H1 (cell line): Measurements from ENCODE around the gene KCTD17. TPM values are rescaled to one million over a fixed set of nuclear protein-coding genes. Genes with fewer than 3 reads are reported as not detected.
A peak's percentile ranks its signal among the peaks of the same experiment; 100 is the strongest.

ENCODE experiments used
- CTCF ChIA-PET: fragments of 300-600 bp; sonication (Branson Sonifier 250); formaldehyde crosslinking; loops from one replicate; lab custom pipeline; 2021; ENCODE audit not compliant: partially characterized antibody; lab: Charles Lee
- POLR2A ChIA-PET: fragments of 300-600 bp; sonication (Branson Sonifier 250); formaldehyde crosslinking; loops from one replicate; lab custom pipeline; 2021; ENCODE audit warnings: inconsistent platforms; ENCODE audit not compliant: partially characterized antibody; lab: Charles Lee
- DNase-seq, 2 experiments: peaks; one replicate each; pipeline versions ENCODE4 v3.0.0 to v3.0.0-alpha.2; 2010 to 2022; ENCODE audit warnings: low spot score in 2 of 2, low read depth in 1 of 2, mixed read lengths in 1 of 2
- FAIRE-seq: peaks from 2 replicates; lab custom pipeline; 2011; peaks lifted over from hg19 to GRCh38; lab: Jason Lieb, UNC
- H2AFZ ChIP-seq: 2 replicates; pipeline ENCODE4 v1.8.1; 2012; ENCODE audit warnings: low read length, inconsistent platforms
- H2AK5ac ChIP-seq: 2 replicates; pipeline ENCODE4 v1.6.1; 2013; ENCODE audit warnings: low read depth, low read length
- H2BK120ac ChIP-seq: replicated peaks from 2 replicates; pipeline ENCODE3; 2013; ENCODE audit warnings: low read depth, low read length, inconsistent platforms
- H2BK12ac ChIP-seq: 2 replicates; pipeline ENCODE4 v1.6.1; 2013; ENCODE audit warnings: low read depth, low read length
- H2BK15ac ChIP-seq: 2 replicates; pipeline ENCODE4 v1.6.1; 2013; ENCODE audit warnings: low read length
- H2BK20ac ChIP-seq: 2 replicates; pipeline ENCODE4 v1.6.1; 2013; ENCODE audit warnings: low read length
- H2BK5ac ChIP-seq: 2 replicates; pipeline ENCODE4 v1.6.1; 2013; ENCODE audit warnings: low read depth, low read length
- H3K14ac ChIP-seq: 2 replicates; pipeline ENCODE4 v1.6.1; 2013; ENCODE audit warnings: inconsistent platforms; ENCODE audit not compliant: insufficient read length
- H3K18ac ChIP-seq: 2 replicates; pipeline ENCODE4 v1.6.1; 2013; ENCODE audit warnings: low read length; ENCODE audit errors: extremely low read depth
- H3K23ac ChIP-seq: 2 replicates; pipeline ENCODE4 v1.6.1; 2013; ENCODE audit warnings: inconsistent platforms; ENCODE audit not compliant: insufficient read length
- H3K23me2 ChIP-seq: 2 replicates; pipeline ENCODE4 v1.6.1; 2013; ENCODE audit warnings: low read depth, low read length
- H3K27ac ChIP-seq: 2 replicates; pipeline ENCODE4 v1.6.1; 2011; ENCODE audit warnings: low read depth, low read length, inconsistent platforms
- H3K27me3 ChIP-seq, 4 experiments: replicated peaks in 1 of 4; 1 replicate in 1 of 4; 2 replicates in 3 of 4; pipeline versions ENCODE4 v1.6.1 to v1.8.1; 2011 to 2013; ENCODE audit warnings: low read length in 3 of 4, mild to moderate bottlenecking in 3 of 4, inconsistent platforms in 2 of 4, mixed read lengths in 2 of 4, moderate library complexity in 1 of 4; ENCODE audit not compliant: control insufficient read depth in 3 of 4, insufficient read depth in 3 of 4; ENCODE audit errors: extremely low read depth in 1 of 4
- H3K36me3 ChIP-seq, 4 experiments: 2 replicates each; pipeline versions ENCODE4 v1.6.1 to v1.8.1; 2011 to 2013; ENCODE audit warnings: mild to moderate bottlenecking in 4 of 4, low read length in 3 of 4, moderate library complexity in 2 of 4, control low read depth in 1 of 4, inconsistent platforms in 1 of 4; ENCODE audit not compliant: insufficient read depth in 4 of 4, control insufficient read depth in 2 of 4
- H3K4ac ChIP-seq: replicated peaks from 2 replicates; pipeline ENCODE3; 2013; ENCODE audit warnings: low read length, low read depth, mixed read lengths, inconsistent platforms; ENCODE audit not compliant: insufficient read length
- H3K4me1 ChIP-seq, 4 experiments: replicated peaks in 1 of 4; 1 replicate in 1 of 4; 2 replicates in 3 of 4; pipeline versions ENCODE4 v1.6.1 to v1.8.1; 2011 to 2013; ENCODE audit warnings: low read length in 3 of 4, inconsistent platforms in 2 of 4, mixed read lengths in 1 of 4; ENCODE audit not compliant: insufficient read depth in 4 of 4, control insufficient read depth in 3 of 4
- H3K4me2 ChIP-seq, 2 experiments: 2 replicates each; pipeline versions ENCODE4 v1.6.1 to v1.8.1; 2011 to 2013; ENCODE audit warnings: low read depth in 2 of 2, low read length in 2 of 2, control low read depth in 1 of 2, inconsistent platforms in 1 of 2, mild to moderate bottlenecking in 1 of 2; ENCODE audit not compliant: insufficient read depth in 1 of 2
- H3K4me3 ChIP-seq, 4 experiments: fragments of 200-600, 300-600 bp in 1 of 4; sonication (generic), shearing (Covaris generic), sonication (Bioruptor Twin) in 1 of 4; 2 replicates each; pipeline versions ENCODE4 v1.5.1 to v1.8.1; 2011 to 2016; ENCODE audit warnings: low read length in 4 of 4, low read depth in 3 of 4, control low read depth in 2 of 4, inconsistent platforms in 2 of 4, mild to moderate bottlenecking in 2 of 4, mixed read lengths in 1 of 4, moderate library complexity in 1 of 4; ENCODE audit not compliant: insufficient read depth in 2 of 4; ENCODE audit errors: extremely low read depth in 1 of 4
- H3K56ac ChIP-seq: replicated peaks from 2 replicates; pipeline ENCODE3; 2013; ENCODE audit warnings: low read depth, mild to moderate bottlenecking, mixed read lengths, low read length, inconsistent platforms; ENCODE audit not compliant: insufficient read length
- H3K79me1 ChIP-seq: 2 replicates; pipeline ENCODE4 v1.6.1; 2013; ENCODE audit warnings: low read depth, low read length, control low read depth
- H3K79me2 ChIP-seq, 2 experiments: 2 replicates each; pipeline versions ENCODE4 v1.6.1 to v1.8.1; 2012 to 2013; ENCODE audit warnings: low read length in 2 of 2, mild to moderate bottlenecking in 2 of 2, inconsistent platforms in 1 of 2; ENCODE audit not compliant: insufficient read depth in 2 of 2, control insufficient read depth in 1 of 2
- H3K9ac ChIP-seq, 4 experiments: replicated peaks in 1 of 4; 1 replicate in 1 of 4; 2 replicates in 3 of 4; pipeline versions ENCODE4 v1.6.1 to v1.8.1; 2011 to 2013; ENCODE audit warnings: low read depth in 3 of 4, low read length in 3 of 4, control low read depth in 2 of 4, mild to moderate bottlenecking in 2 of 4, moderate library complexity in 2 of 4, inconsistent platforms in 1 of 4; ENCODE audit errors: extremely low read depth in 1 of 4
- H3K9me3 ChIP-seq, 2 experiments: 2 replicates each; pipeline versions ENCODE4 v1.6.1 to v1.8.1; 2012 to 2013; ENCODE audit warnings: mild to moderate bottlenecking in 2 of 2, moderate library complexity in 2 of 2, control low read depth in 1 of 2, inconsistent platforms in 1 of 2, low read depth in 1 of 2, low read length in 1 of 2, mixed read lengths in 1 of 2; ENCODE audit not compliant: insufficient read depth in 2 of 2
- H4K20me1 ChIP-seq, 2 experiments: replicated peaks in 1 of 2; 2 replicates each; pipeline versions ENCODE3 to v1.8.1; 2011 to 2013; ENCODE audit warnings: inconsistent platforms in 2 of 2, low read length in 2 of 2, mild to moderate bottlenecking in 1 of 2; ENCODE audit not compliant: insufficient read depth in 2 of 2, control insufficient read depth in 1 of 2
- H4K5ac ChIP-seq: 2 replicates; pipeline ENCODE4 v1.6.1; 2013; ENCODE audit warnings: low read length, low read depth, mixed read lengths, inconsistent platforms; ENCODE audit not compliant: insufficient read length
- H4K8ac ChIP-seq: 2 replicates; pipeline ENCODE4 v1.8.0; 2013; ENCODE audit warnings: mild to moderate bottlenecking, moderate library complexity, low read length, inconsistent platforms; ENCODE audit not compliant: insufficient read depth; ENCODE audit errors: extremely low read depth
- H4K91ac ChIP-seq: replicated peaks from 2 replicates; pipeline ENCODE3; 2013; ENCODE audit warnings: low read length, mixed read lengths, inconsistent platforms; ENCODE audit not compliant: insufficient read length
- BACH1 ChIP-seq: IDR thresholded peaks from 2 replicates; pipeline ENCODE4 v1.6.1; 2012; ENCODE audit warnings: low read length, improper control_type of control experiment
- BRCA1 ChIP-seq: IDR thresholded peaks from 2 replicates; pipeline ENCODE4 v1.6.1; 2012; ENCODE audit warnings: low read depth, low read length, improper control_type of control experiment
- EZH2 ChIP-seq: fragments of 200-600 bp; sonication (generic); IDR thresholded peaks from 2 replicates; pipeline ENCODE4 v1.7.1; 2012; ENCODE audit warnings: low read depth, mild to moderate bottlenecking, moderate library complexity, low read length, inconsistent platforms; ENCODE audit not compliant: severe bottlenecking
- KDM5A ChIP-seq: fragments of 200-600 bp; IDR thresholded peaks from 2 replicates; pipeline ENCODE4 v1.7.1; 2012; ENCODE audit warnings: mild to moderate bottlenecking, low read length, inconsistent platforms, mixed read lengths
- NANOG ChIP-seq: IDR thresholded peaks from 2 replicates; pipeline ENCODE4 v1.6.1; 2011; ENCODE audit warnings: low read length, low read depth, mild to moderate bottlenecking, inconsistent platforms; ENCODE audit not compliant: insufficient read depth, poor library complexity, severe bottlenecking
- SRF ChIP-seq: IDR thresholded peaks from 2 replicates; pipeline ENCODE4 v1.6.1; 2011; ENCODE audit warnings: mild to moderate bottlenecking, low read depth, low read length, moderate library complexity
- WGBS, 2 experiments: shearing (Covaris generic) in 1 of 2; methylation state at CpG; one replicate each; pipeline versions ENCODE4 v1.1.6 to v1.1.7; 2013 to 2015; ENCODE audit warnings: low lambda C conversion rate in 2 of 2, mixed read lengths in 2 of 2, inconsistent platforms in 1 of 2, low coverage in 1 of 2, missing lambda C conversion rate in 1 of 2; ENCODE audit not compliant: insufficient replicate concordance in 2 of 2, insufficient coverage in 1 of 2, insufficient read length in 1 of 2; ENCODE audit errors: extremely low coverage in 1 of 2, missing lambda C conversion rate in 1 of 2; 5-methylcytosine and 5-hydroxymethylcytosine counted together
- polyA plus RNA-seq, 7 experiments: library from polyadenylated mRNA; depleted of rRNA in 3 of 7; stranded (reverse) in 5 of 7; unstranded in 2 of 7; fragments of >200 nt in 5 of 7; fragments of 200-250 nt in 2 of 7; gene quantifications; 1 replicate in 5 of 7; 2 replicates in 1 of 7; 4 replicates in 1 of 7; pipeline versions ENCODE4 v1.2.1 to v1.2.3, GENCODE V29; 2011 to 2013; ENCODE audit warnings: missing spikeins in 2 of 7, mixed read lengths in 2 of 7
- total RNA-seq: library from RNA; stranded (reverse); fragmentation: NEBNext Ultra II Directional; extraction: Animal tissue kit (Norgen Biotek cat#: 25700); gene quantifications from 2 replicates; pipeline ENCODE4 v1.2.1, GENCODE V29; 2021
- TF ChIP-seq, protein P1 (sequence below): IDR thresholded peaks from 2 replicates; pipeline ENCODE4 v1.6.1; 2012; ENCODE audit warnings: low read length, inconsistent platforms

KCTD17 gene
- total and polyA plus RNA-seq, 2 of the 8 experiments (the other 6 are each of a cell fraction or from before 2014, with no cell fraction given): 39.4 to 44.0 TPM

DNA sequence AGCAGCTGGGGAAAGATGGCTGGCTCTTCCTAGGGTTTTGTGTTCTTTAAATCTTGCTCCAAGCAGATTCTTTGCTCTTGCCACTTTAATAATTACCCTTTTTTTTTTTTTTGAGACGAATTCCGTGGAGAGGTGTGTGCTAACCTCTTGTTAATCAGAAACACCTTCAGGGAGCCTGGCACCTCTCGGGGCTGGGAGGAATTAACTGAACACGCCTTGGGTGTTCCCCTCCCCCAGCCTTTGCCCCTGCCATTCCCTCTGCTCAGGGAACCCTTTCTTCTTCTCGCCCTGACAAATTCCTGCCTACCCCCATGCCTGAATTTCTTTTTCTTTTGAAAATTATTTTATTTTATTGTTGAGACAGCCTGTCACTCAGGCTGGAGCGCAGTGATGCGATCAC lies 40.5 kb downstream of the KCTD17 start:
- ChIA-PET CTCF (interaction anchor here (0.7 to 1.5 kb wide), 6 partner anchors 9 to 148 kb away, joined by 3 to 5 read pairs (median 3); no protein-coding TSS in a partner anchor), POLR2A (interaction anchor here (0.6 kb wide), 2 partner anchors 31 to 516 kb away, joined by 3 read pairs; no protein-coding TSS in a partner anchor)
- WGBS, 2 experiments: 70% methylated on average over 5 of the region's 7 CpGs; no CpG with 5 or more reads in 1 of the 2 experiments
- no peaks in the 10 kb centered on the region for H3K36me3 ChIP-seq
- peaks cover 0 to 3% (median 0%) of the 10 kb centered on the region in 4 experiments; a peak in 2 of 7 replicates for H3K4me1 ChIP-seq
- H4K5ac ChIP-seq: no peak overlapping the region
- no peak overlapping the region for H2BK15ac ChIP-seq
- peaks cover 0 to 6% (median 3%) of the 10 kb centered on the region in 4 experiments; a peak in 3 of 7 replicates for H3K27me3 ChIP-seq
- no peak overlapping the region for H4K8ac ChIP-seq
- DNase-seq: no peak
- H3K4ac ChIP-seq: no peak overlapping the region
- no peak overlapping the region for H3K23ac ChIP-seq
- no peaks in the 10 kb centered on the region for H3K79me1 ChIP-seq
- H3K23me2 ChIP-seq: no peaks in the 10 kb centered on the region; the same call in 1 of the 2 replicates
- no peak overlapping the region for H2BK20ac ChIP-seq
- H3K18ac ChIP-seq: no peak overlapping the region; the same call in 1 of the 2 replicates
- no peaks in the 10 kb centered on the region for H4K20me1 ChIP-seq
- H3K56ac ChIP-seq: no peak overlapping the region
- no peak overlapping the region for H3K27ac ChIP-seq
- H4K91ac ChIP-seq: no peak overlapping the region
- no peak for FAIRE-seq
- H3K79me2 ChIP-seq: no peaks in the 10 kb centered on the region
- H3K14ac ChIP-seq: no peak overlapping the region
- no peaks in the 10 kb centered on the region for H3K9me3 ChIP-seq
- no peak overlapping the region for H2AK5ac ChIP-seq
- no peak overlapping the region for H3K4me2 ChIP-seq
- no peak overlapping the region for H2BK120ac ChIP-seq
- no peak overlapping the region for H3K4me3 ChIP-seq
- H2BK12ac ChIP-seq: no peak overlapping the region
- H2AFZ ChIP-seq: 0 out of 2 replicates have a peak overlapping the region, but pooled peaks have one; percentile 39
- no peak overlapping the region for H2BK5ac ChIP-seq
- TF ChIP-seq BACH1 (no peak), SRF (no peak), KDM5A (no peak), EZH2 (no peak), NANOG (no peak), BRCA1 (no peak)
- TF ChIP-seq, protein P1, sequence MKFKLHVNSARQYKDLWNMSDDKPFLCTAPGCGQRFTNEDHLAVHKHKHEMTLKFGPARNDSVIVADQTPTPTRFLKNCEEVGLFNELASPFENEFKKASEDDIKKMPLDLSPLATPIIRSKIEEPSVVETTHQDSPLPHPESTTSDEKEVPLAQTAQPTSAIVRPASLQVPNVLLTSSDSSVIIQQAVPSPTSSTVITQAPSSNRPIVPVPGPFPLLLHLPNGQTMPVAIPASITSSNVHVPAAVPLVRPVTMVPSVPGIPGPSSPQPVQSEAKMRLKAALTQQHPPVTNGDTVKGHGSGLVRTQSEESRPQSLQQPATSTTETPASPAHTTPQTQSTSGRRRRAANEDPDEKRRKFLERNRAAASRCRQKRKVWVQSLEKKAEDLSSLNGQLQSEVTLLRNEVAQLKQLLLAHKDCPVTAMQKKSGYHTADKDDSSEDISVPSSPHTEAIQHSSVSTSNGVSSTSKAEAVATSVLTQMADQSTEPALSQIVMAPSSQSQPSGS: no peak
- no peak overlapping the region for H3K9ac ChIP-seq
